HTERT RPE-1 (cell line): ENCODE data around the gene BPTF.
"Not testable (repeated sequence)": the region's sequence is repeated elsewhere in the genome, so short reads cannot be mapped to it uniquely, and the experiment has no call there.

ENCODE experiments used
- in situ Hi-C: fragments of 300-500 bp; cut with MboI; formaldehyde crosslinking; loops from 4 replicates; pipeline ENCODE4 v1.14.3; 2020; ENCODE audit warnings: low sequenced_read_pairs

BPTF gene

GRCh38 chr17:68004201-68004600, 178.9 kb downstream of the BPTF start:
- in situ Hi-C loops: no loop called here

DNA sequence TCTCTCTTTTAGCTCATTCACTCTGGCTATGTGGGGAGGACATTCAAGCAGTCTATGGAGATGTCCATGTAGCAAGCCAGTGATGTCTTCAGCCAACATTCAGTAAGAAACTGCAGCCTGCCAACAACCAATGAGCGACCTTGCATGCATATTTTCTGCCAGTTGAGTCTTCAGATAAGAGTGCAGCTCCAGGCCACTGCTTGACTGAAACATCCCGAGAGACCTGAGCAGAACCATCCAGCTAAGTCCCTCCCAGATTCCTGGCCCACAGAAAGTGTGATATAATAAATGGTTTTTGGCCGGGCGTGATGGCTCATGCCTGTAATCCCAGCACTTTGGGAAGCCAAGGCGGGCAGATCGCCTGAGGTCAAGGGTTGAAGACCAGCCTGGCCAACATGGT, 181.5 kb downstream of the BPTF start:
- in situ Hi-C loops: no loop called here

- in situ Hi-C loops: no loop called here
These were observed 185.9 kb downstream of the BPTF start for GRCh38 chr17:68011199-68011665.

GRCh38 chr17:68013385-68013784, 188.1 kb downstream of the BPTF start:
- in situ Hi-C loops: no loop called here

GRCh38 chr17:68015081-68015723, 189.9 kb downstream of the BPTF start:
- in situ Hi-C loops: no loop called here

DNA sequence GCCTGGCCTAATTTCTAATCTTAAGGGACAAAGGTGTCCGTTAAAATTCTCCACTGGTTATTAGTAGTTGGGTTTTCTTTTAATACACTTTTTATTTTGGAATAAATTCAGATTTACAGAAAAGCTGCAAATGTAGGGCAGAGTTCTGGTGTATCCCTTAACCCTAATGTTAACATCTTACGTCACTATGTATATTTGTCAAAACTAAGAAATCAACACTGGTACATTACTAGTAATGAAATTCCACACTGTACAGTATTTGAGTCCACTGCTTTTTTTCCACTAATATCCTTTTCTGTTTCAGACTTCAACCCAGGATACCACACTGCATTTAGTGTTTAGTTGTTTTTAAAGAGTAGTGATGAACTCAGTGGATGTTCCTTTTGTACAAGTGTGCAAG, 191.5 kb downstream of the BPTF start:
- in situ Hi-C loops: no loop called here

DNA sequence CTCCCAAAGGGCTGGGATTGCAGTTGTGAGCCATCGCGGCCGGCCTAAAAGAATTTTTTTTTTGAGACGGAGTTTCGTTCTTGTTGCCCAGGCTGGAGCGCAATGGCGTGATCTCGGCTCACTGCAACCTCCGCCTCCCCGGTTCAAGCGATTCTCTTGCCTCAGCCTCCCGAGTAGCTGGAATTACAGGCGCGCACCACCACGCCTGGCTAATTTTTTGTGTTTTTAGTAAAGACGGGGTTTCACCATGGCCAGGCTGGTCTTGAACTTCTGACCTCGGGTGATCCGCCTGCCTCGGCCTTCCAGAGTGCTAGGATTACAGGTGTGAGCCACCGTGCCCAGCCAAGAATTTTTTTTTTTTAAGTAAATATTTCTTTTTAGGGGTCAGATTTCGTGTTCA, 193.2 kb downstream of the BPTF start:
- in situ Hi-C loops: not testable (repeated sequence)

- in situ Hi-C loops: no loop called here
These were observed 194.0 kb downstream of the BPTF start for GRCh38 chr17:68019336-68019674.

- in situ Hi-C loops: no loop called here
These were observed 194.5 kb downstream of the BPTF start for GRCh38 chr17:68019675-68020408.

- in situ Hi-C loops: no loop called here
These were observed 195.1 kb downstream of the BPTF start for GRCh38 chr17:68020409-68020756.

DNA sequence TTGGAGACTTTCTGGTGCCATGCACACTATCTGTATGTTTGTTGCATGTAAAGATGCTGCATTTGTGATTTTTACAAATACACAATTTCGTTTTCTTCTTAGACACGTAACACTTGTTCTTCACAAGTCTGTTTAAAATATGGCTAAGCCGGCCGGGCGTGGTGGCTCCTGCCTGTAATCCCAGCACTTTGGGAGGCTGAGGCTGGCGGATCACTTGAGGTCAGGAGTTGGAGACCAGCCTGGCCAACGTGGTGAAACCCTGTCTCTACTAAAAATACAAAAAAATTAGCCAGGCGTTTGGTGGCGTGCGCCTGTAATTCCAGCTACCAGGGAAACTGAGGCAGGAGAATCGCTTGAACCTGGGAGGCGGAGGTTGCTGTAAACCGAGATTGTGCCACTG, 195.5 kb downstream of the BPTF start:
- in situ Hi-C loops: not testable (repeated sequence)

- in situ Hi-C loops: no loop called here
These were observed 196.7 kb downstream of the BPTF start for GRCh38 chr17:68021963-68022362.

DNA sequence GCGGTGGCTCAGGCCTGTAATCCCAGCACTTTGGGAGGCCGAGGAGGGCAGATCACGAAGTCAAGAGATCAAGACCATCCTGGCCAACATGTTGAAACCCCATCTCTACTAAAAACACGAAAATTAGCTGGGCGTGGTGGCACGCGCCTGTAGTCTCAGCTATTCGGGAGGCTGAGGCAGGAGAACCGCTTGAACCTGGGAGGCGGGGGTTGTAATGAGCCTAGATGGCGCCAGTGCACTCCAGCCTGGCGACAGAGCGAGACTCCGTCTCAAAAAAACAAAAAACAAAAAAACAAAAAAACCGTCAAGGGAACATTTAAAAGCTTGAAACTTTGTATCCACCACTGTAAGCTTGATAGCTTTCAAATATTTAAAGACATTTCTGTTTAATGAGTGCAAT, 197.2 kb downstream of the BPTF start:
- in situ Hi-C loops: not testable (repeated sequence)

GRCh38 chr17:68029512-68030215, 204.4 kb downstream of the BPTF start:
- in situ Hi-C loops: no loop called here
